H1 (cell line): Measurements from ENCODE around the gene ARHGEF28. TPM values are rescaled to one million over a fixed set of nuclear protein-coding genes. Genes with fewer than 3 reads are reported as not detected.

Experiments
- CTCF ChIA-PET: fragments of 300-600 bp; sonication (Branson Sonifier 250); formaldehyde crosslinking; loops from one replicate; lab custom pipeline; 2021; ENCODE audit not compliant: partially characterized antibody; lab: Charles Lee
- POLR2A ChIA-PET: fragments of 300-600 bp; sonication (Branson Sonifier 250); formaldehyde crosslinking; loops from one replicate; lab custom pipeline; 2021; ENCODE audit warnings: inconsistent platforms; ENCODE audit not compliant: partially characterized antibody; lab: Charles Lee
- DNase-seq, 2 experiments: peaks; one replicate each; pipeline versions ENCODE4 v3.0.0 to v3.0.0-alpha.2; 2010 to 2022; ENCODE audit warnings: low spot score in 2 of 2, low read depth in 1 of 2, mixed read lengths in 1 of 2
- FAIRE-seq: peaks from 2 replicates; lab custom pipeline; 2011; peaks lifted over from hg19 to GRCh38; lab: Jason Lieb, UNC
- H2AFZ ChIP-seq: 2 replicates; pipeline ENCODE4 v1.8.1; 2012; ENCODE audit warnings: low read length, inconsistent platforms
- H2AK5ac ChIP-seq: 2 replicates; pipeline ENCODE4 v1.6.1; 2013; ENCODE audit warnings: low read depth, low read length
- H2BK120ac ChIP-seq: replicated peaks from 2 replicates; pipeline ENCODE3; 2013; ENCODE audit warnings: low read depth, low read length, inconsistent platforms
- H2BK12ac ChIP-seq: 2 replicates; pipeline ENCODE4 v1.6.1; 2013; ENCODE audit warnings: low read depth, low read length
- H2BK15ac ChIP-seq: 2 replicates; pipeline ENCODE4 v1.6.1; 2013; ENCODE audit warnings: low read length
- H2BK20ac ChIP-seq: 2 replicates; pipeline ENCODE4 v1.6.1; 2013; ENCODE audit warnings: low read length
- H2BK5ac ChIP-seq: 2 replicates; pipeline ENCODE4 v1.6.1; 2013; ENCODE audit warnings: low read depth, low read length
- H3K14ac ChIP-seq: 2 replicates; pipeline ENCODE4 v1.6.1; 2013; ENCODE audit warnings: inconsistent platforms; ENCODE audit not compliant: insufficient read length
- H3K18ac ChIP-seq: 2 replicates; pipeline ENCODE4 v1.6.1; 2013; ENCODE audit warnings: low read length; ENCODE audit errors: extremely low read depth
- H3K23ac ChIP-seq: 2 replicates; pipeline ENCODE4 v1.6.1; 2013; ENCODE audit warnings: inconsistent platforms; ENCODE audit not compliant: insufficient read length
- H3K23me2 ChIP-seq: 2 replicates; pipeline ENCODE4 v1.6.1; 2013; ENCODE audit warnings: low read depth, low read length
- H3K27ac ChIP-seq: 2 replicates; pipeline ENCODE4 v1.6.1; 2011; ENCODE audit warnings: low read depth, low read length, inconsistent platforms
- H3K27me3 ChIP-seq, 4 experiments: replicated peaks in 1 of 4; 1 replicate in 1 of 4; 2 replicates in 3 of 4; pipeline versions ENCODE4 v1.6.1 to v1.8.1; 2011 to 2013; ENCODE audit warnings: low read length in 3 of 4, mild to moderate bottlenecking in 3 of 4, inconsistent platforms in 2 of 4, mixed read lengths in 2 of 4, moderate library complexity in 1 of 4; ENCODE audit not compliant: control insufficient read depth in 3 of 4, insufficient read depth in 3 of 4; ENCODE audit errors: extremely low read depth in 1 of 4
- H3K36me3 ChIP-seq, 4 experiments: 2 replicates each; pipeline versions ENCODE4 v1.6.1 to v1.8.1; 2011 to 2013; ENCODE audit warnings: mild to moderate bottlenecking in 4 of 4, low read length in 3 of 4, moderate library complexity in 2 of 4, control low read depth in 1 of 4, inconsistent platforms in 1 of 4; ENCODE audit not compliant: insufficient read depth in 4 of 4, control insufficient read depth in 2 of 4
- H3K4ac ChIP-seq: replicated peaks from 2 replicates; pipeline ENCODE3; 2013; ENCODE audit warnings: low read length, low read depth, mixed read lengths, inconsistent platforms; ENCODE audit not compliant: insufficient read length
- H3K4me1 ChIP-seq, 4 experiments: replicated peaks in 1 of 4; 1 replicate in 1 of 4; 2 replicates in 3 of 4; pipeline versions ENCODE4 v1.6.1 to v1.8.1; 2011 to 2013; ENCODE audit warnings: low read length in 3 of 4, inconsistent platforms in 2 of 4, mixed read lengths in 1 of 4; ENCODE audit not compliant: insufficient read depth in 4 of 4, control insufficient read depth in 3 of 4
- H3K4me2 ChIP-seq, 2 experiments: 2 replicates each; pipeline versions ENCODE4 v1.6.1 to v1.8.1; 2011 to 2013; ENCODE audit warnings: low read depth in 2 of 2, low read length in 2 of 2, control low read depth in 1 of 2, inconsistent platforms in 1 of 2, mild to moderate bottlenecking in 1 of 2; ENCODE audit not compliant: insufficient read depth in 1 of 2
- H3K4me3 ChIP-seq, 4 experiments: fragments of 200-600, 300-600 bp in 1 of 4; sonication (generic), shearing (Covaris generic), sonication (Bioruptor Twin) in 1 of 4; 2 replicates each; pipeline versions ENCODE4 v1.5.1 to v1.8.1; 2011 to 2016; ENCODE audit warnings: low read length in 4 of 4, low read depth in 3 of 4, control low read depth in 2 of 4, inconsistent platforms in 2 of 4, mild to moderate bottlenecking in 2 of 4, mixed read lengths in 1 of 4, moderate library complexity in 1 of 4; ENCODE audit not compliant: insufficient read depth in 2 of 4; ENCODE audit errors: extremely low read depth in 1 of 4
- H3K56ac ChIP-seq: replicated peaks from 2 replicates; pipeline ENCODE3; 2013; ENCODE audit warnings: low read depth, mild to moderate bottlenecking, mixed read lengths, low read length, inconsistent platforms; ENCODE audit not compliant: insufficient read length
- H3K79me1 ChIP-seq: 2 replicates; pipeline ENCODE4 v1.6.1; 2013; ENCODE audit warnings: low read depth, low read length, control low read depth
- H3K79me2 ChIP-seq, 2 experiments: 2 replicates each; pipeline versions ENCODE4 v1.6.1 to v1.8.1; 2012 to 2013; ENCODE audit warnings: low read length in 2 of 2, mild to moderate bottlenecking in 2 of 2, inconsistent platforms in 1 of 2; ENCODE audit not compliant: insufficient read depth in 2 of 2, control insufficient read depth in 1 of 2
- H3K9ac ChIP-seq, 4 experiments: replicated peaks in 1 of 4; 1 replicate in 1 of 4; 2 replicates in 3 of 4; pipeline versions ENCODE4 v1.6.1 to v1.8.1; 2011 to 2013; ENCODE audit warnings: low read depth in 3 of 4, low read length in 3 of 4, control low read depth in 2 of 4, mild to moderate bottlenecking in 2 of 4, moderate library complexity in 2 of 4, inconsistent platforms in 1 of 4; ENCODE audit errors: extremely low read depth in 1 of 4
- H3K9me3 ChIP-seq, 2 experiments: 2 replicates each; pipeline versions ENCODE4 v1.6.1 to v1.8.1; 2012 to 2013; ENCODE audit warnings: mild to moderate bottlenecking in 2 of 2, moderate library complexity in 2 of 2, control low read depth in 1 of 2, inconsistent platforms in 1 of 2, low read depth in 1 of 2, low read length in 1 of 2, mixed read lengths in 1 of 2; ENCODE audit not compliant: insufficient read depth in 2 of 2
- H4K20me1 ChIP-seq, 2 experiments: replicated peaks in 1 of 2; 2 replicates each; pipeline versions ENCODE3 to v1.8.1; 2011 to 2013; ENCODE audit warnings: inconsistent platforms in 2 of 2, low read length in 2 of 2, mild to moderate bottlenecking in 1 of 2; ENCODE audit not compliant: insufficient read depth in 2 of 2, control insufficient read depth in 1 of 2
- H4K5ac ChIP-seq: 2 replicates; pipeline ENCODE4 v1.6.1; 2013; ENCODE audit warnings: low read length, low read depth, mixed read lengths, inconsistent platforms; ENCODE audit not compliant: insufficient read length
- H4K8ac ChIP-seq: 2 replicates; pipeline ENCODE4 v1.8.0; 2013; ENCODE audit warnings: mild to moderate bottlenecking, moderate library complexity, low read length, inconsistent platforms; ENCODE audit not compliant: insufficient read depth; ENCODE audit errors: extremely low read depth
- H4K91ac ChIP-seq: replicated peaks from 2 replicates; pipeline ENCODE3; 2013; ENCODE audit warnings: low read length, mixed read lengths, inconsistent platforms; ENCODE audit not compliant: insufficient read length
- CEBPB ChIP-seq: IDR thresholded peaks from 2 replicates; pipeline ENCODE4 v1.6.1; 2012; ENCODE audit warnings: low read depth, low read length
- CHD1 ChIP-seq: IDR thresholded peaks from 2 replicates; pipeline ENCODE4 v1.6.1; 2012; ENCODE audit warnings: low read depth, low read length, improper control_type of control experiment
- E2F6 ChIP-seq: IDR thresholded peaks from 2 replicates; pipeline ENCODE4 v1.6.1; 2012; ENCODE audit warnings: inconsistent platforms
- FOSL1 ChIP-seq: IDR thresholded peaks from 2 replicates; pipeline ENCODE4 v1.6.1; 2011; ENCODE audit warnings: mild to moderate bottlenecking, low read depth, low read length, moderate library complexity; ENCODE audit not compliant: insufficient read depth
- JUN ChIP-seq: IDR thresholded peaks from 2 replicates; pipeline ENCODE4 v1.6.1; 2011; ENCODE audit warnings: low read depth, mild to moderate bottlenecking, improper control_type of control experiment, low read length
- POLR2A ChIP-seq, 2 experiments: IDR thresholded peaks; 1 replicate in 1 of 2; 2 replicates in 1 of 2; pipeline ENCODE4 v1.6.1; 2011; ENCODE audit warnings: low read depth in 2 of 2, low read length in 2 of 2, mild to moderate bottlenecking in 2 of 2; ENCODE audit errors: control extremely low read depth in 1 of 2
- POU5F1 ChIP-seq: IDR thresholded peaks from 2 replicates; pipeline ENCODE4 v1.6.1; 2011; ENCODE audit warnings: low read depth, mild to moderate bottlenecking, low read length, moderate library complexity
- RXRA ChIP-seq: IDR thresholded peaks from 2 replicates; pipeline ENCODE4 v1.6.1; 2011; ENCODE audit warnings: low read depth, mild to moderate bottlenecking, low read length, moderate library complexity; ENCODE audit not compliant: insufficient read depth
- SAP30 ChIP-seq: fragments of 300-600 bp; sonication (generic); IDR thresholded peaks from 2 replicates; pipeline ENCODE4 v1.7.1; 2012; ENCODE audit warnings: low read length, moderate library complexity, mild to moderate bottlenecking, inconsistent platforms; ENCODE audit not compliant: insufficient read depth, insufficient replicate concordance
- SIX5 ChIP-seq: IDR thresholded peaks from 2 replicates; pipeline ENCODE4 v1.6.1; 2011; ENCODE audit warnings: mild to moderate bottlenecking, low read depth, low read length
- SP4 ChIP-seq: IDR thresholded peaks from 2 replicates; pipeline ENCODE4 v1.6.1; 2012; ENCODE audit warnings: low read length, inconsistent platforms
- TAF1 ChIP-seq: IDR thresholded peaks from 2 replicates; pipeline ENCODE4 v1.6.1; 2011; ENCODE audit warnings: mild to moderate bottlenecking, low read depth, low read length
- TBP ChIP-seq: IDR thresholded peaks from 2 replicates; pipeline ENCODE4 v1.6.1; 2011; ENCODE audit warnings: low read depth, low read length, improper control_type of control experiment
- WGBS, 2 experiments: shearing (Covaris generic) in 1 of 2; methylation state at CpG; one replicate each; pipeline versions ENCODE4 v1.1.6 to v1.1.7; 2013 to 2015; ENCODE audit warnings: low lambda C conversion rate in 2 of 2, mixed read lengths in 2 of 2, inconsistent platforms in 1 of 2, low coverage in 1 of 2, missing lambda C conversion rate in 1 of 2; ENCODE audit not compliant: insufficient replicate concordance in 2 of 2, insufficient coverage in 1 of 2, insufficient read length in 1 of 2; ENCODE audit errors: extremely low coverage in 1 of 2, missing lambda C conversion rate in 1 of 2; 5-methylcytosine and 5-hydroxymethylcytosine counted together
- polyA plus RNA-seq, 7 experiments: library from polyadenylated mRNA; depleted of rRNA in 3 of 7; stranded (reverse) in 5 of 7; unstranded in 2 of 7; fragments of >200 nt in 5 of 7; fragments of 200-250 nt in 2 of 7; gene quantifications; 1 replicate in 5 of 7; 2 replicates in 1 of 7; 4 replicates in 1 of 7; pipeline versions ENCODE4 v1.2.1 to v1.2.3, GENCODE V29; 2011 to 2013; ENCODE audit warnings: missing spikeins in 2 of 7, mixed read lengths in 2 of 7
- total RNA-seq: library from RNA; stranded (reverse); fragmentation: NEBNext Ultra II Directional; extraction: Animal tissue kit (Norgen Biotek cat#: 25700); gene quantifications from 2 replicates; pipeline ENCODE4 v1.2.1, GENCODE V29; 2021

Gene ARHGEF28
- total and polyA plus RNA-seq, 2 of the 8 experiments (the other 6 are each of a cell fraction or from before 2014, with no cell fraction given), result 0.33 to 1.0 TPM

GRCh38 chr5:73701566-73701965 lies 75.6 kb downstream of the ARHGEF28 start:
- Histone ChIP-seq H3K14ac (no peak overlapping the region), H3K27me3 (no peaks in the 10 kb centered on the region), H3K9ac (no peak overlapping the region), H2AK5ac (no peak overlapping the region), H3K18ac (no peak overlapping the region), H3K9me3 (no peaks in the 10 kb centered on the region), H3K79me2 (no peaks in the 10 kb centered on the region), H3K56ac (no peak overlapping the region), H3K4ac (no peak overlapping the region), H4K91ac (no peak overlapping the region), H4K5ac (no peak overlapping the region), H4K8ac (no peak overlapping the region), H3K4me2 (no peak overlapping the region), H3K36me3 (no peaks in the 10 kb centered on the region), H3K27ac (no peak overlapping the region), H2BK15ac (no peak overlapping the region), H2BK20ac (no peak overlapping the region), H2BK120ac (no peak overlapping the region), H3K23ac (no peak overlapping the region), H3K4me1 (no peaks in the 10 kb centered on the region), H4K20me1 (no peaks in the 10 kb centered on the region), H3K4me3 (no peak overlapping the region), H3K23me2 (no peaks in the 10 kb centered on the region; the same call in 1 of the 2 replicates), H3K79me1 (no peaks in the 10 kb centered on the region), H2AFZ (no peak overlapping the region), H2BK12ac (no peak overlapping the region), H2BK5ac (no peak overlapping the region)
- ChIA-PET CTCF (no interaction called here), POLR2A (no interaction called here)
- FAIRE-seq (no peak), DNase-seq (no peak)
- WGBS, 2 experiments, result 97% methylated on average over 3 of the region's 3 CpGs; no CpG with 5 or more reads in 1 of the 2 experiments
- TF ChIP-seq SP4 (no peak), TBP (no peak), SAP30 (no peak), FOSL1 (no peak), CHD1 (no peak), POLR2A (IDR thresholded peaks at IDR 0.05; ENCODE audit: control extremely low read depth in 1 of 2, low read depth in 2 of 2, low read length in 2 of 2) (no peak), E2F6 (no peak), RXRA (no peak), CEBPB (no peak), POU5F1 (no peak), SIX5 (no peak), TAF1 (no peak), JUN (no peak)
